H1 (cell line): ENCODE measurements around the gene NANP. TPM values are rescaled to one million over a fixed set of nuclear protein-coding genes. Genes with fewer than 3 reads are reported as not detected.

Experiments
- ASH2L ChIP-seq: fragments of 200-600, 300-600 bp; sonication (generic); IDR thresholded peaks from one replicate; pipeline ENCODE4 v1.7.1; 2017; ENCODE audit warnings: low read length
- CHD1 ChIP-seq: IDR thresholded peaks from 2 replicates; pipeline ENCODE4 v1.6.1; 2012; ENCODE audit warnings: low read depth, low read length, improper control_type of control experiment
- CHD7 ChIP-seq: fragments of 300-600 bp; sonication (generic); IDR thresholded peaks from 2 replicates; pipeline ENCODE4 v1.7.1; 2012; ENCODE audit warnings: low read length, moderate library complexity, mild to moderate bottlenecking, inconsistent platforms; ENCODE audit not compliant: insufficient replicate concordance
- EP300 ChIP-seq, 2 experiments: IDR thresholded peaks; 1 replicate in 1 of 2; 2 replicates in 1 of 2; pipeline ENCODE4 v1.6.1; 2011 to 2012; ENCODE audit warnings: low read depth in 2 of 2, low read length in 2 of 2, mild to moderate bottlenecking in 2 of 2, borderline replicate concordance in 1 of 2, inconsistent platforms in 1 of 2, moderate library complexity in 1 of 2
- JUN ChIP-seq: IDR thresholded peaks from 2 replicates; pipeline ENCODE4 v1.6.1; 2011; ENCODE audit warnings: low read depth, mild to moderate bottlenecking, improper control_type of control experiment, low read length
- SIX5 ChIP-seq: IDR thresholded peaks from 2 replicates; pipeline ENCODE4 v1.6.1; 2011; ENCODE audit warnings: mild to moderate bottlenecking, low read depth, low read length
- SP2 ChIP-seq: IDR thresholded peaks from 2 replicates; pipeline ENCODE4 v1.6.1; 2012; ENCODE audit warnings: mild to moderate bottlenecking, low read length, inconsistent platforms
- TAF7 ChIP-seq: optimal IDR thresholded peaks from 2 replicates; pipeline ENCODE3; 2011; ENCODE audit warnings: low read depth, mild to moderate bottlenecking, inconsistent platforms, low read length, moderate library complexity, borderline replicate concordance
- polyA plus RNA-seq, 7 experiments: library from polyadenylated mRNA; depleted of rRNA in 3 of 7; stranded (reverse) in 5 of 7; unstranded in 2 of 7; fragments of >200 nt in 5 of 7; fragments of 200-250 nt in 2 of 7; gene quantifications; 1 replicate in 5 of 7; 2 replicates in 1 of 7; 4 replicates in 1 of 7; pipeline versions ENCODE4 v1.2.1 to v1.2.3, GENCODE V29; 2011 to 2013; ENCODE audit warnings: missing spikeins in 2 of 7, mixed read lengths in 2 of 7
- total RNA-seq: library from RNA; stranded (reverse); fragmentation: NEBNext Ultra II Directional; extraction: Animal tissue kit (Norgen Biotek cat#: 25700); gene quantifications from 2 replicates; pipeline ENCODE4 v1.2.1, GENCODE V29; 2021
- TF ChIP-seq, protein P1 (sequence below), 3 experiments: IDR thresholded peaks; 1 replicate in 2 of 3; 2 replicates in 1 of 3; pipeline versions ENCODE4 v1.5.1 to v1.6.1; 2011; ENCODE audit warnings: low read length in 3 of 3, mild to moderate bottlenecking in 3 of 3, inconsistent platforms in 2 of 3, low read depth in 1 of 3, moderate library complexity in 1 of 3; ENCODE audit not compliant: insufficient read depth in 1 of 3; ENCODE audit errors: control extremely low read depth in 1 of 3

Gene NANP
- total and polyA plus RNA-seq, 2 of the 8 experiments (the other 6 are each of a cell fraction or from before 2014, with no cell fraction given): 3.8 to 6.2 TPM

DNA sequence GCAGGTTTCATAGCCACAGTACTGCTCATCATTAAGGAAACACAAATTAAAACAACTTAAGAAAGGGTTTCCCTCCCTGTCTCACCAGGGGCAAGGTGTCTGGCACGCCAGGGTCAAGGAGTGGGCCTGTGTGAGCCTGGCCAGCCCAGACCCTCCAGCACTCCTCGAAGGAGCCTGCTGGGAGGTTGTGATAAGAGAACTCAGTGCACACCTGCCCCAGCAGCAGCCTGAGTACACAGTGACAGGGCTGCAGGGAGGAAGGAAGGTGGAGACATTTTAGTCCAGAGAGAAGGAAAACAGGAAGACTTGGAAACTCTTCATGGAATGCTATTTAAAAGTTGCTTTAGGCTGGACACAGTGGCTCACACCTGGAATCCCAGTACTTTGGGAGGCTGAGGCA lies 52.6 kb downstream of the NANP start (continued):
- TF ChIP-seq CHD7 (no peak), ASH2L (no peak), SP2 (no peak), EP300 (IDR thresholded peaks at IDR 0.05; ENCODE audit: borderline replicate concordance in 1 of 2, low read depth in 2 of 2, low read length in 2 of 2) (no peak), TAF7 (no peak), JUN (no peak), CHD1 (no peak), SIX5 (no peak)
- TF ChIP-seq, protein P1, sequence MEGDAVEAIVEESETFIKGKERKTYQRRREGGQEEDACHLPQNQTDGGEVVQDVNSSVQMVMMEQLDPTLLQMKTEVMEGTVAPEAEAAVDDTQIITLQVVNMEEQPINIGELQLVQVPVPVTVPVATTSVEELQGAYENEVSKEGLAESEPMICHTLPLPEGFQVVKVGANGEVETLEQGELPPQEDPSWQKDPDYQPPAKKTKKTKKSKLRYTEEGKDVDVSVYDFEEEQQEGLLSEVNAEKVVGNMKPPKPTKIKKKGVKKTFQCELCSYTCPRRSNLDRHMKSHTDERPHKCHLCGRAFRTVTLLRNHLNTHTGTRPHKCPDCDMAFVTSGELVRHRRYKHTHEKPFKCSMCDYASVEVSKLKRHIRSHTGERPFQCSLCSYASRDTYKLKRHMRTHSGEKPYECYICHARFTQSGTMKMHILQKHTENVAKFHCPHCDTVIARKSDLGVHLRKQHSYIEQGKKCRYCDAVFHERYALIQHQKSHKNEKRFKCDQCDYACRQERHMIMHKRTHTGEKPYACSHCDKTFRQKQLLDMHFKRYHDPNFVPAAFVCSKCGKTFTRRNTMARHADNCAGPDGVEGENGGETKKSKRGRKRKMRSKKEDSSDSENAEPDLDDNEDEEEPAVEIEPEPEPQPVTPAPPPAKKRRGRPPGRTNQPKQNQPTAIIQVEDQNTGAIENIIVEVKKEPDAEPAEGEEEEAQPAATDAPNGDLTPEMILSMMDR (IDR thresholded peaks at IDR 0.05; ENCODE audit: control extremely low read depth in 1 of 3, insufficient read depth in 1 of 3, low read depth in 1 of 3, low read length in 3 of 3): no peak
